Activated CD8-positive, alpha-beta memory T cell treated with anti-CD3 and anti-CD28 coated beads, Interleukin-2, amount 50 U/mL, for 48 hours (primary cell): Measurements from ENCODE around the gene PADI6.
"Not testable (repeated sequence)": the region's sequence is repeated elsewhere in the genome, so short reads cannot be mapped to it uniquely, and the experiment has no call there.

Experiments used
- DNase-seq: peaks from one replicate; pipeline ENCODE4 v3.0.0-alpha.2; 2020

PADI6 gene

GRCh38 chr1:17405898-17406759, 34.1 kb downstream of the PADI6 start:
- DNase-seq, result peak; percentile 77

- DNase-seq, result not testable (repeated sequence)
Measured at GRCh38 chr1:17406760-17407475, 34.9 kb downstream of the PADI6 start.

GRCh38 chr1:17407786-17408514, 36.0 kb downstream of the PADI6 start:
- not testable (repeated sequence) for DNase-seq

GRCh38 chr1:17409391-17409811, 37.4 kb downstream of the PADI6 start:
- no peak for DNase-seq

- DNase-seq, result no peak
Measured at GRCh38 chr1:17412093-17412870, 40.3 kb downstream of the PADI6 start.

GRCh38 chr1:17414022-17414421, 42.0 kb downstream of the PADI6 start:
- DNase-seq, result no peak

GRCh38 chr1:17416389-17416788, 44.4 kb downstream of the PADI6 start:
- DNase-seq, result no peak

GRCh38 chr1:17419626-17420328, 47.8 kb downstream of the PADI6 start:
- DNase-seq, result peak; percentile 91

- no peak for DNase-seq
Measured at GRCh38 chr1:17420391-17420918, 48.5 kb downstream of the PADI6 start.

GRCh38 chr1:17422461-17422860, 50.5 kb downstream of the PADI6 start:
- no peak for DNase-seq

- DNase-seq, result no peak
Measured at GRCh38 chr1:17423781-17424245, 51.8 kb downstream of the PADI6 start.

- peak; percentile 45 for DNase-seq
Measured at GRCh38 chr1:17425806-17426600, 54.0 kb downstream of the PADI6 start.

GRCh38 chr1:17427696-17428660, 56.0 kb downstream of the PADI6 start:
- no peak for DNase-seq

GRCh38 chr1:17429183-17429582, 57.2 kb downstream of the PADI6 start:
- no peak for DNase-seq

- DNase-seq, result no peak
Measured at GRCh38 chr1:17432412-17432811, 60.4 kb downstream of the PADI6 start.

- no peak for DNase-seq
Measured at GRCh38 chr1:17433261-17433660, 61.3 kb downstream of the PADI6 start.

- no peak for DNase-seq
Measured at GRCh38 chr1:17434016-17434415, 62.0 kb downstream of the PADI6 start.

- no peak for DNase-seq
Measured at GRCh38 chr1:17434601-17435000, 62.6 kb downstream of the PADI6 start.

- DNase-seq, result no peak
Measured at GRCh38 chr1:17436380-17437174, 64.6 kb downstream of the PADI6 start.
